HL-60 (cell line): ENCODE measurements around the gene NPHP4.

Experiments
- DNase-seq, 2 experiments: peaks; one replicate each; pipeline ENCODE4 v3.0.0-alpha.2; 2010 to 2020; ENCODE audit warnings: low read depth in 1 of 2, low spot score in 1 of 2
- H3K27ac ChIP-seq: fragments of 250-450 bp; sonication (Bioruptor Pico); replicated peaks from 2 replicates; pipeline ENCODE4 v1.5.1; 2020; ENCODE audit warnings: mild to moderate bottlenecking, moderate library complexity
- H3K27me3 ChIP-seq: fragments of 250-450 bp; sonication (Bioruptor Pico); 2 replicates; pipeline ENCODE4 v1.5.1; 2021; ENCODE audit warnings: mild to moderate bottlenecking, moderate library complexity; ENCODE audit not compliant: insufficient read depth, poor library complexity, severe bottlenecking
- H3K4me3 ChIP-seq: replicated peaks from 2 replicates; pipeline ENCODE4 v1.5.1; 2011; ENCODE audit warnings: mild to moderate bottlenecking, control low read depth, low read length; ENCODE audit not compliant: insufficient read depth
- CTCF ChIP-seq: IDR thresholded peaks from one replicate; pipeline ENCODE4 v1.5.1; 2011; ENCODE audit warnings: low read length, control low read depth, inconsistent platforms; ENCODE audit not compliant: insufficient read depth
- GABPA ChIP-seq: IDR thresholded peaks from 2 replicates; pipeline ENCODE4 v1.6.1; 2012; ENCODE audit warnings: low read depth
- POLR2AphosphoS5 ChIP-seq: IDR thresholded peaks from 2 replicates; pipeline ENCODE4 v1.6.1; 2012; ENCODE audit warnings: low read depth
- REST ChIP-seq: IDR thresholded peaks from 2 replicates; pipeline ENCODE4 v1.6.1; 2012; ENCODE audit warnings: low read depth; ENCODE audit not compliant: insufficient replicate concordance
- SPI1 ChIP-seq: IDR thresholded peaks from 2 replicates; pipeline ENCODE4 v1.6.1; 2012; ENCODE audit warnings: low read depth, mild to moderate bottlenecking, borderline replicate concordance

The NPHP4 gene

GRCh38 chr1:5888606-5889211 lies 103.5 kb downstream of the NPHP4 start:
- Histone ChIP-seq H3K27ac (no peak overlapping the region), H3K27me3 (no peaks in the 10 kb centered on the region), H3K4me3 (no peak overlapping the region)
- TF ChIP-seq POLR2AphosphoS5 (no peak), CTCF (no peak), GABPA (no peak), REST (no peak), SPI1 (no peak)
- no peak for DNase-seq

- no peak overlapping the region for H3K27ac ChIP-seq
- DNase-seq, result no peak
- H3K27me3 ChIP-seq, result no peaks in the 10 kb centered on the region
- TF ChIP-seq CTCF (no peak), POLR2AphosphoS5 (no peak), SPI1 (no peak), REST (no peak), GABPA (no peak)
- H3K4me3 ChIP-seq, result no peak overlapping the region
Observed at GRCh38 chr1:5887971-5888361, 104.3 kb downstream of the NPHP4 start.

DNA sequence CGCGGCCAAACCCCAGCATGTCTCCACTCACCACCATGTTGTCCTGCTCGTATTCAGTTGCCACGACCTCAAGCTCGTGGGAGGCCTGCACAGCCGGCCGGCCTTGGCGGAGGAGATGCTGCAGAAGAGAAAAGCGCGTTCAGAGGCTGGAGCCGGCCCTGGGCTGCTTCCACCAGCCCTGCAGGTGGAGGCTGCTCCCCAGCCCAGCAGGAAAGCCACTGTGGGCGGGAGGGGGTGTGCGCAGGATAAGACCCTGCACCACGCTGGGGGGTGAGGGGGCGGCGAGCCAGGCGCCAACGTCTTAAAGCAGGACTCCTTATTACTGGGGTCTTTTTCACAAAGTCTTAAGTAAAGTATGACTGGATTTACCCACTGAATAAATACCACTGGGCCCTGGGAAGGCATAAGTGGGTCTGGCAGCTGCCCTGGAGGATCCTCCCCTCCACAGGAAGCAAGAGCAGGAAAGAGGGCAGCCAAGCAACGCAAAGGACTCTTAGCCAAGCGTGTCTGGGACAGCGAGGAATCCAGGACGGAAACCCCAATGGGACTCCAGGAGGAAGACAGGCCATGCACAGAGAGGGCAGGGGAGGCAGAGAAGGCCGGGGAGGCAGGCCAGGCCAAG lies 104.8 kb downstream of the NPHP4 start:
- Histone ChIP-seq H3K4me3 (no peak overlapping the region), H3K27me3 (no peaks in the 10 kb centered on the region), H3K27ac (no peak overlapping the region)
- no peak for DNase-seq
- no peak for TF ChIP-seq POLR2AphosphoS5
- no peak for TF ChIP-seq REST
- TF ChIP-seq SPI1, result no peak
- TF ChIP-seq CTCF, result no peak
- TF ChIP-seq GABPA, result no peak
